IPS-18a (cell line): ENCODE results near the gene SNX8.
"Not testable (repeated sequence)": the region's sequence is repeated elsewhere in the genome, so short reads cannot be mapped to it uniquely, and the experiment has no call there.

Experiments used
- H3K27ac ChIP-seq: one replicate; pipeline ENCODE4 v1.5.1; 2013; ENCODE audit warnings: low read length
- H3K27me3 ChIP-seq: one replicate; pipeline ENCODE4 v1.6.1; 2013; ENCODE audit warnings: mild to moderate bottlenecking, low read length; ENCODE audit not compliant: control insufficient read depth, insufficient read depth
- H3K36me3 ChIP-seq: one replicate; pipeline ENCODE4 v1.6.1; 2013; ENCODE audit warnings: low read depth, low read length; ENCODE audit not compliant: control insufficient read depth
- H3K4me1 ChIP-seq: one replicate; pipeline ENCODE4 v1.6.1; 2013; ENCODE audit warnings: low read depth, low read length; ENCODE audit not compliant: control insufficient read depth
- H3K4me3 ChIP-seq: one replicate; pipeline ENCODE4 v1.5.1; 2013; ENCODE audit warnings: low read length
- H3K9ac ChIP-seq: one replicate; pipeline ENCODE4 v1.6.1; 2013; ENCODE audit warnings: mild to moderate bottlenecking, low read length, moderate library complexity
- H3K9me3 ChIP-seq: one replicate; pipeline ENCODE4 v1.6.1; 2013; ENCODE audit warnings: low read depth, low read length; ENCODE audit not compliant: control insufficient read depth

The SNX8 gene

DNA sequence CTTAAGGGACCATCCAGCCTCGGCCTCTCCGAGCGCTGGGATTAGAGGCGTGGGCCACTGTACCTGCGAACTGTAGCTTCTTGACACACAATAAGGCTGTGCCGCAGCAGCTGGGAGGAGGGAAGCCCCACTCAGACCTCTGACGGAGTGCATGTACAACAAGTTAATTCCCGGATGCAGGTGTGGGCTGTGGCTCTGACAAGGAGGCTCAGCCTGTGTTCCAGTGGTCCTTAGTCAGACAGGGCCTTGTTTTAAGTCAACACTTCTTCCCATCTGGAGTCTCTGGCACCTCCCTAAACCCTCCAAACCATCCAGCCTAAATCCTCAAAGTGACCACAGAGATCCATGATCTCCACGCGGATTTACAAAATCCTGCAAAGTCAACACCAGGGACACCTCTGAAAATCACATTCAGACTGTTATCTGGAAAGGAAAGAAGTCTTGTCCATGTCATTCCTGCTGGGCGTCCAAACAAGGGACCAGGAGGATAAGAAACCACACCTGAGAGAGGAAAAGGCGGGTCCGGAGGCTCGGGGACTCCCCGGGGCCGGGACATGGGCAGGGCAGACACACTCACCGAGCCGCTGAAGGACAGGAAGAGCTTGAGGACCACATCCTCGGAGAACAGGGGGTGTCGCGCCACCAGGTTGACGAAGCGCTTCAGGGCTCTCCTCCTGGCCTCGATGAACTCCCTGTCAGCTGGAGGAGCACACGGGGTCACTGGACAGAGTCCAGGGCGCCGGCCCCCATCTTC, 42.8 kb downstream of the SNX8 start:
- Histone ChIP-seq H3K9ac (no peak overlapping the region), H3K4me1 (peaks cover 3% of the 10 kb centered on the region), H3K36me3 (no peaks in the 10 kb centered on the region), H3K9me3 (no peaks in the 10 kb centered on the region), H3K27me3 (no peaks in the 10 kb centered on the region), H3K4me3 (no peak overlapping the region), H3K27ac (no peak overlapping the region)

DNA sequence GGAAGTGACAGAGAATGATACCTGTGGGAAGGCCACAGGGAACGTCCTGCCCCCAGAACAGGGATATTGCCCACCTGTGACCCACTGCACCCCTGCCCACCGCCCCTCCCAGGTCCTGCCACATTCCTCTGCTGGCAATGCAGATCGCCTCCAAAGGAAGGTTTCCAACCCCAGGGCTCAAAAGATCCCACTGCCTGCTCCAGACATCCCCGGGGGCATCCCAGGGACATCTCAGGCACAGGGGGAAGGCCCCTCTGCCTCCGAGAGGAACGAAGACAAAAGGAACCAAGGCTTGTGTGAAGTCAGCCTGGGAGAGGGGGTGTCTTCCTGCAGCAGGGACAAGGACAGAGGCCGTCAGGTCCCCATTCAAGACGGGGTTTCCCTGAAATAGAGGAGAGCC, 43.7 kb downstream of the SNX8 start:
- Histone ChIP-seq H3K27ac (no peak overlapping the region), H3K27me3 (no peaks in the 10 kb centered on the region), H3K9ac (no peak overlapping the region), H3K36me3 (no peaks in the 10 kb centered on the region), H3K9me3 (no peaks in the 10 kb centered on the region), H3K4me1 (peaks cover 3% of the 10 kb centered on the region), H3K4me3 (no peak overlapping the region)

DNA sequence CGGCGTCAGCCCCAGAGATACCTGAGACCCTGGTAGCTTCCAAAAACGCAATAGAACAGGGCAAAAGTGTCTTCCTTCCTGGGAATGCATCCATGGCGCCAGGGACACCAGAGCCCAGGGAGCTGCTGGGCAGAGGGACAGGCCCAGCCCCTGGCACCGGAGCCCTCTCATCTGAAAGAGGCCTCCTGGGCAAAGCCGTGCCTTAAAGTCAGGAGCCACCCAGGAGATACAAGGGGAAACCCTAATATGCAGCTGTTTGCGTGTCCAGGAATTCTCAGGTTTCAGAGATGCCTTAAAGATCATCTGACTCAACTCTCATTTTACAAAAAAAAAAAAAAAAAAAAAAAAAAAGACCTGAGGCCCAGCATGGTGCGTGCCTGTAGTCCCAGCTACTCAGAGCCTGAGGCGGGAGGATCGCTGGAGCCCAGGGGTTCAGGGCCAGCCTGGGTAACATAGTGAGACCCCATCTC, 44.2 kb downstream of the SNX8 start:
- no peak overlapping the region for H3K4me3 ChIP-seq
- H3K4me1 ChIP-seq: peaks cover 3% of the 10 kb centered on the region
- H3K27ac ChIP-seq: no peak overlapping the region
- no peaks in the 10 kb centered on the region for H3K27me3 ChIP-seq
- H3K9ac ChIP-seq: no peak overlapping the region
- no peaks in the 10 kb centered on the region for H3K36me3 ChIP-seq
- no peaks in the 10 kb centered on the region for H3K9me3 ChIP-seq

DNA sequence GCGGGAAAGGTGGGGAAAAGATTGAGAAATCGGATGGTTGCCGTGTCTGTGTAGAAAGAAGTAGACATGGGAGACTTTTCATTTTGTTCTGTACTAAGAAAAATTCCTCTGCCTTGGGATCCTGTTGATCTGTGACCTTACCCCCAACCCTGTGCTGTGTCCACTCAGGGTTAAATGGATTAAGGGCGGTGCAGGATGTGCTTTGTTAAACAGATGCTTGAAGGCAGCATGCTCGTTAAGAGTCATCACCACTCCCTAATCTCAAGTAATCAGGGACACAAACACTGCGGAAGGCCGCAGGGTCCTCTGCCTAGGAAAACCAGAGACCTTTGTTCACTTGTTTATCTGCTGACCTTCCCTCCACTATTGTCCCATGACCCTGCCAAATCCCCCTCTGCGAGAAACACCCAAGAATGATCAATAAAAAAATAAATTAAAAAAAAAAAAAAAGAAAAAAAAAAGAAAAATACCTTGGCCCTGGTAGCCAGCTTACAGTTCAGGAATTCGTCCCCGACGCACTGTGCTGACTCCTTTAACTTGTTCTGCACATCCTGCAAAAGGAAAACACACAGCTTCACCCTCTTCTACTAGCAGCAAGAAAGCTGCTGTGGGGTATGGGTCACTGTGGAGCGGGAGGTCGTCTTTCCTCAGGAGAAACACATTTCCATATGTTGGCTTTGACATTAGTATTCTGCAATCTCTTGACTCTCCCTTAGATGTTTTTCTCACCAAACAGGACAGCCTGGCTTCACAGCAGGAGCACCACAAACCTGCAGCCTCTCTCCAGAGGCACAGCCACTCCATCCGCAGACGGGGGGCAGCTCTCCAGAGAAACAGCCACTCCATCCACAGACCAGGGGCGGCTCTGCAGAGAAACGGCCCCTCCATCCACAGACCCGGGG, 44.9 kb downstream of the SNX8 start:
- not testable (repeated sequence) for H3K4me3 ChIP-seq, H3K27ac ChIP-seq, H3K27me3 ChIP-seq, H3K9ac ChIP-seq, H3K9me3 ChIP-seq, H3K36me3 ChIP-seq, H3K4me1 ChIP-seq

DNA sequence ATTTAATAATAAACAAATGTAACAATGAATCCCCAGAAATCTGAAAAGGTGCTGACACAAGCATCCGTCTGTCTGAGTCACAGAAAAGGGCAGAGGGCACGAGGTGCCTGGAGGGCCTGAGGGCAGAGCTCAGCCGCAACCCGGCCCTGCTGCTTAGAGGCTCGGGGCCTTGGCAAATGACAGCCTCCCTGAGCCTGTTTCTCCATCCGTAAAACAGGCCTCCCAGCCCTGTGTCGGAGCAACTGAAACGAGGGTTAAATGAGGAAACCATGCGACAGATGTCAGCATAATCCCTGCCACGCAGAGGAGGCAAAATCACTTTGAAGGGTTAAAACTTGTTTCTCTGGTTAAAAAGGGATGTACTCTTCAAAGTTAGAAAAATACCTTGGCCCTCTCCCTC, 47.3 kb downstream of the SNX8 start:
- Histone ChIP-seq H3K4me1 (peaks cover 3% of the 10 kb centered on the region), H3K27me3 (no peaks in the 10 kb centered on the region), H3K36me3 (no peaks in the 10 kb centered on the region), H3K9me3 (no peaks in the 10 kb centered on the region), H3K9ac (no peak overlapping the region), H3K4me3 (no peak overlapping the region), H3K27ac (no peak overlapping the region)

DNA sequence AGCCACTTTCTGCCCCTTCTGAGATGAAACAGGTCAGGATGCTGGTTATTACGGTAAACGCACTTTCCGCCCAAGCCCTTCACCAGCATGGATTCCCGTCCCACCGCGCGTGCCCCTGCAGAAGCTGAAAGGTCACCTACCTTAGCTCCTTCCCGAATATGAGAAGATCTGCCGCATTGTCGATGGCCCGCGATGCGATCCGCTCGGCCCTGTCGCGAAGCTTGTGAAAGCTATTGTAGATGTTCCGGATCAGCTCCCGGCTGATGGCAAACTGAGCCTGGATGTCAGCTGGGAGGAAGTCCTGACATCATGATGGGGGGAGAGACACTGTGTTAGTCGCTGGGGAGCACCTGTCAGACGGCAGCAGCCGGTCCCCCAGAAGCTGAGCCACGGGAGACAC, 50.1 kb downstream of the SNX8 start:
- Histone ChIP-seq H3K9me3 (no peaks in the 10 kb centered on the region), H3K4me1 (no peaks in the 10 kb centered on the region), H3K36me3 (peaks cover 6% of the 10 kb centered on the region), H3K27ac (no peak overlapping the region), H3K27me3 (no peaks in the 10 kb centered on the region), H3K9ac (no peak overlapping the region), H3K4me3 (no peak overlapping the region)

DNA sequence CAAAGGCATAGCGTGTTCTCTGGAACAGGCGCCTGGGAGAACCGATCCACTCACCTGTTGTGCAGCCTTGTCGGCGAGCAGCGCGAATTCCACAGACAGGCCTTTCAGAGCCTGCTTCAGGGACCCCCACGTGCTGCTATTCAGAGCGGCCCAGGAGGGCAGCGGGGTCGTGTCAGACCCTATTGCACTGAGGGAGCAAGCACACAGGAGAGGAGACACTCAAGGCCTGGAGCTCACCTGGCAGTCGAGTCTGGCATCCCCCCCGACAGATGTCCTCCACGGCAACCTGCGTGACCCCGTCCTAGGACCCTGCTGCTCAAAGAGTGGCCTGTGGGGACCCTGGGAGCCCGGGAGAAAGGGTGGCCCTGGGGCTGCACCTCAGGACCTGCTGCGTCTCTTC, 51.1 kb downstream of the SNX8 start:
- no peak overlapping the region for H3K27ac ChIP-seq
- no peak overlapping the region for H3K4me3 ChIP-seq
- H3K4me1 ChIP-seq: no peaks in the 10 kb centered on the region
- H3K9ac ChIP-seq: no peak overlapping the region
- H3K27me3 ChIP-seq: no peaks in the 10 kb centered on the region
- H3K36me3 ChIP-seq: peaks cover 6% of the 10 kb centered on the region
- H3K9me3 ChIP-seq: no peaks in the 10 kb centered on the region

DNA sequence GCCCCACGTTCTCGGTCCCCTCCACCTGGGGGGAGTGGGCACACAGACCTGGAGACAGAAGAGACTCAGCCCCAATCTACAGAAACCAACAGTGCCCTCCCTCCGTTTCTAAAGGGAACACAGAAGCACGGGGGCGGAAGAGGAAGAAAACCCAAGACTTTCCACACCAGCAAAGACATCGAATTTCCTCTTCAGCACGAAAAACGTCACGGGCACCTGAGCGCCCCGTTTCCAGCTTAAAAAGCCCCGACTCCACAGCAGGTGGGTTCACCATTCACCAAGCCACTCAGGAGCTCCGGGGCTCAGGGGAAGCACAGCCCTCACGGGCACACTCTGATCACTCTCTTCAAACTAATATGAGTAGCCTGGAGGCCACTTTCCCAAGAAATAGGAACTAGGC, 52.6 kb downstream of the SNX8 start:
- no peak overlapping the region for H3K27ac ChIP-seq

DNA sequence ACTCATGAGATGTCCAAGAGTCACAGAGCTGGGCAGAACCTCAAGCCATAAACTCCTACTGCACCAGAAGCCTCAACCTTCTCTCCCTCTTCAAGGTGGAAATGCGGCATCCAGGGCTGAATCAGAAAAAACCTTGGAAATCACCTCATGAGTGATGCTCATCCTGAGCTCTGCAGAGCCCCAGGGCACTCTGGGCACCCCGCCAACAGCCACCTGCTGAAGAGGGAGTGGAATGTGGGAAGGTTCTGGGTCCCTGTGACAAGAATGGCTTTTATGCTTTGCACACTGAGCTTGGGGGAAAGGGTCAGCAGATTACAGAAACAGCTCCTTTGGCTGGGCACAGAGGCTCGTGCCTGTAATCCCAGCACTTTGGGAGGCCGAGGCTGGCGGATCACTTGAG, 53.4 kb downstream of the SNX8 start:
- no peaks in the 10 kb centered on the region for H3K27me3 ChIP-seq
- H3K9ac ChIP-seq: no peak overlapping the region
- no peaks in the 10 kb centered on the region for H3K4me1 ChIP-seq
- no peaks in the 10 kb centered on the region for H3K9me3 ChIP-seq
- peaks cover 6% of the 10 kb centered on the region for H3K36me3 ChIP-seq
- no peak overlapping the region for H3K27ac ChIP-seq
- no peak overlapping the region for H3K4me3 ChIP-seq

More for the DNA sequence above, 52.6 kb downstream of the SNX8 start:
- H3K36me3 ChIP-seq: peaks cover 6% of the 10 kb centered on the region
- no peak overlapping the region for H3K4me3 ChIP-seq
- H3K9ac ChIP-seq: no peak overlapping the region
- H3K9me3 ChIP-seq: no peaks in the 10 kb centered on the region
- H3K27me3 ChIP-seq: no peaks in the 10 kb centered on the region
- H3K4me1 ChIP-seq: no peaks in the 10 kb centered on the region

DNA sequence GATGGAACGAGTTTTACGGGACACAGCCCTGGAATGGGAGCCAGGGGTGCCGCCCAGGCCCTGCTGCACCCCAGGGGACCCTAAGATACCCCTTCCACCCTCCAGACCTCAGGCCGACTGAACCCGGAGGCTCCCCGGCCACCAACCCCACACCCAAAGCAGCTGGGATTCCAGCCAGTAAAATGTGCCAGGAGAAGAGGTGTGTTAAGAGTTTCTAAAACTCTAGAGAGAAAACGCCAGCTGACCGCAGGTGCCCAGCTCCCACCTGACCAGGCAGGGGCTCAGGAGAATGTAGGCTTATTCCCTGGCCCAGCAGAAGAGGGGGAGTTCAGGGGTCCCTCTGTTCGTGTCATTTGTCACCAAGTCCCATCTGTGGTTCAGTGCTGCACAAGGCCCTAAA, 54.8 kb downstream of the SNX8 start:
- Histone ChIP-seq H3K4me1 (no peaks in the 10 kb centered on the region), H3K9me3 (no peaks in the 10 kb centered on the region), H3K36me3 (peaks cover 6% of the 10 kb centered on the region), H3K27ac (no peak overlapping the region), H3K4me3 (no peak overlapping the region), H3K9ac (no peak overlapping the region), H3K27me3 (no peaks in the 10 kb centered on the region)

DNA sequence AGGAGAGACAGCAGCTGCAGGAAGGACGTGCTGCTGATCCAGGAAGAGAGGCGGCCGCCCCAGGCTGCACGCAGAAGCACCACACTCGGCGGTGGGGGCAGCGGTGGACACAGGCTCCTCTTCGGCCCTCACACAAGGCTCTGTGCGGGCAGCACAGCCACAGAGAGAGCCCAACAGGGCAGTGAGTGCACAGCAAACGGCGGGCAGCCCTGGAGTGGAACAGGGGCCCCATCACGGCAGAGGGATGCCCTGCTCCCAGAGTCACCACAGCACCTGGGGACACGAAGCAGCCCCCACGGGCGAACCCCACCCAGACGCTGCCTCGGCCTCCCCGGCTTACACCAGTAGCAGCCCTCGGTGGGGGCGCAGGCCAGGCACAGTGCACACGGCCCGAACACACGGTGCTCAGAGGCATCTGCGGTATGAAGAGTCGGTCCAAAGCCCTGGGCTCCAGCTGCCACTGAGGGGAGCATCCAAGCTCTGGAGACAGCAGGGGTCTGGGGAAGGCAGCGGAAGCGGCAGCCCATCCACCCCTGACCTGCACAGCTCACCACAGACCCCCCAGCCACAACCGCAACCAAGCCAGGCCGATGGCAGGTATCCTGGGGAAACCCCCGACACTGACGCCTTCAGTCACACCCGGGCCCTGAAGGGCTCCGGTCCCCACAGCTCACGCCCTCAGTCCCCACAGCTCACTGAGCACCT, 55.4 kb downstream of the SNX8 start:
- peaks cover 6% of the 10 kb centered on the region for H3K36me3 ChIP-seq
- no peak overlapping the region for H3K9ac ChIP-seq
- no peak overlapping the region for H3K4me3 ChIP-seq
- no peaks in the 10 kb centered on the region for H3K27me3 ChIP-seq
- no peaks in the 10 kb centered on the region for H3K9me3 ChIP-seq
- no peaks in the 10 kb centered on the region for H3K4me1 ChIP-seq
- no peak overlapping the region for H3K27ac ChIP-seq
